ENCODE data around the gene NLGN2.
"Not testable (repeated sequence)": the region's sequence is repeated elsewhere in the genome, so short reads cannot be mapped to it uniquely, and the experiment has no call there.

Gene NLGN2

GRCh38 chr17:7407485-7408251 is at the start of gene NLGN2:
TSS of gene NLGN2 (plus strand) at chr17:7407845. CDS start at chr17:7408256, 411 bp downstream.
- no peak for DNase-seq (ENCODE audit: low spot score)
- H3K27ac ChIP-seq: peak within 1 kb of the TSS; percentile 34
- POLR2A ChIA-PET (ENCODE audit: low non-redundant PET): no interaction called here
- TF ChIP-seq, protein P1, sequence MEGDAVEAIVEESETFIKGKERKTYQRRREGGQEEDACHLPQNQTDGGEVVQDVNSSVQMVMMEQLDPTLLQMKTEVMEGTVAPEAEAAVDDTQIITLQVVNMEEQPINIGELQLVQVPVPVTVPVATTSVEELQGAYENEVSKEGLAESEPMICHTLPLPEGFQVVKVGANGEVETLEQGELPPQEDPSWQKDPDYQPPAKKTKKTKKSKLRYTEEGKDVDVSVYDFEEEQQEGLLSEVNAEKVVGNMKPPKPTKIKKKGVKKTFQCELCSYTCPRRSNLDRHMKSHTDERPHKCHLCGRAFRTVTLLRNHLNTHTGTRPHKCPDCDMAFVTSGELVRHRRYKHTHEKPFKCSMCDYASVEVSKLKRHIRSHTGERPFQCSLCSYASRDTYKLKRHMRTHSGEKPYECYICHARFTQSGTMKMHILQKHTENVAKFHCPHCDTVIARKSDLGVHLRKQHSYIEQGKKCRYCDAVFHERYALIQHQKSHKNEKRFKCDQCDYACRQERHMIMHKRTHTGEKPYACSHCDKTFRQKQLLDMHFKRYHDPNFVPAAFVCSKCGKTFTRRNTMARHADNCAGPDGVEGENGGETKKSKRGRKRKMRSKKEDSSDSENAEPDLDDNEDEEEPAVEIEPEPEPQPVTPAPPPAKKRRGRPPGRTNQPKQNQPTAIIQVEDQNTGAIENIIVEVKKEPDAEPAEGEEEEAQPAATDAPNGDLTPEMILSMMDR (conservative IDR thresholded peaks at IDR 0.05; ENCODE audit: low read depth): no peak
- CTCF ChIA-PET: no interaction called here

GRCh38 chr17:7361906-7362305 is 45.7 kb upstream of the NLGN2 start:
- DNase-seq (ENCODE audit: low spot score): no peak
- H3K27ac ChIP-seq: no peak overlapping the region
- CTCF ChIA-PET: interaction anchor here (0.7 to 1.0 kb wide), 4 partner anchors 11 to 712 kb away, joined by 3 read pairs; partner anchors contain the start of gene PLSCR3
- TF ChIP-seq, protein P1 (conservative IDR thresholded peaks at IDR 0.05; ENCODE audit: low read depth): no peak
- POLR2A ChIA-PET (ENCODE audit: low non-redundant PET): interaction anchor here (0.8 kb wide), 1 partner anchor 18 kb away, joined by 6 read pairs; no protein-coding TSS in a partner anchor

GRCh38 chr17:7363311-7363710 is 44.3 kb upstream of the NLGN2 start:
- TF ChIP-seq, protein P1 (conservative IDR thresholded peaks at IDR 0.05; ENCODE audit: low read depth): no peak
- peak overlapping the region; percentile 39 for H3K27ac ChIP-seq
- ChIA-PET POLR2A (ENCODE audit: low non-redundant PET) (interaction anchor here (0.6 kb wide), 1 partner anchor 415 kb away, joined by 10 read pairs; no protein-coding TSS in a partner anchor), CTCF (interaction anchor here (0.6 kb wide), 1 partner anchor 121 kb away, joined by 4 read pairs; the partner anchor contains the start of gene POLR2A)
- no peak for DNase-seq (ENCODE audit: low spot score)

GRCh38 chr17:7365963-7366362 is 41.7 kb upstream of the NLGN2 start:
- DNase-seq (ENCODE audit: low spot score); POLR2A ChIA-PET (ENCODE audit: low non-redundant PET); H3K27ac ChIP-seq: not testable (repeated sequence)
- CTCF ChIA-PET: interaction anchor here (0.6 kb wide), 1 partner anchor 85 kb away, joined by 3 read pairs; no protein-coding TSS in a partner anchor

GRCh38 chr17:7367083-7367482 is 40.6 kb upstream of the NLGN2 start:
- DNase-seq (ENCODE audit: low spot score): no peak
- CTCF ChIA-PET: interaction anchor here (0.6 kb wide), 1 partner anchor 13 kb away, joined by 3 read pairs; no protein-coding TSS in a partner anchor
- POLR2A ChIA-PET (ENCODE audit: low non-redundant PET): no interaction called here

DNA sequence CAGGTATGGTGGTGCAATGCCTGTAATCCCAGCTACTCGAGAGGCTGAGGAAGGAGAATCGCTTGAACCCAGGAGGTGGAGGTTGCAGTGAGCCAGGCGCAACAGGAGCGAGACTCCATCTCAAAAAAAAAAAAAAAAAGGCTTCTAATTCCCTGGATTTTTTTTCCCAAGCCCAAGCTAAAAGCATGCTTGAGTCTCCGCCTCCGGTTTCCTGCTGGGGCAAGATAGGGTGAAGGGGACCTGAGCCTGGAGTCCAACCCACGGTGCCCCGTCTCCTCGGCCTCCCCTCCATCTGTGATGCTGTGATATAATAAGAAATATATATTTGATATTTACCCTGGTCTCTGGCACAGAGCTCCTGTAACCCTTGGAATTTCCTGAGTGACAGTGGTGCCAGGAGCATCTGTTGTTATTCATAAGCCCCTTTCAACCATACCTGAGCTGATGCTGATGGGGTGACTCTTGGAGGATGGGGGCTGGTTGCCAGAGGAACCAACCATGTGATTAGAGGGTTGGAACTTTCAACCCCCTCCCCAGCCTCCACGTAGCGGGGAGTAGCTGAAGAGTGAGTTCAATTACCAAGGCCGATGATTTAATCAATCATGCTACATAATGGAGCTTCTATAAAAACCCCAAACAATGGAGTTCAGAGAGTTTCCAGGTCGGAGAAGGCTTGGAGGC is 39.6 kb upstream of the NLGN2 start:
- TF ChIP-seq, protein P1 (conservative IDR thresholded peaks at IDR 0.05; ENCODE audit: low read depth): no peak
- no peak overlapping the region for H3K27ac ChIP-seq
- no peak for DNase-seq (ENCODE audit: low spot score)
- ChIA-PET POLR2A (ENCODE audit: low non-redundant PET) (interaction anchor here (0.6 kb wide), 1 partner anchor 13 kb away, joined by 3 read pairs; no protein-coding TSS in a partner anchor), CTCF (interaction anchor here (0.8 kb wide), 1 partner anchor 12 kb away, joined by 4 read pairs; no protein-coding TSS in a partner anchor)

More at GRCh38 chr17:7367083-7367482, 40.6 kb upstream of the NLGN2 start:
- H3K27ac ChIP-seq: no peak overlapping the region
- TF ChIP-seq, protein P1 (conservative IDR thresholded peaks at IDR 0.05; ENCODE audit: low read depth): no peak

GRCh38 chr17:7368599-7368994 is 39.0 kb upstream of the NLGN2 start:
- DNase-seq (ENCODE audit: low spot score); H3K27ac ChIP-seq; POLR2A ChIA-PET (ENCODE audit: low non-redundant PET): not testable (repeated sequence)
- CTCF ChIA-PET: interaction anchor here (0.8 kb wide), 1 partner anchor 13 kb away, joined by 4 read pairs; no protein-coding TSS in a partner anchor
